Muscle of leg (tissue), 11 donors: ENCODE measurements around the gene HNRNPLL. TPM values are rescaled to one million over a fixed set of nuclear protein-coding genes. Genes with fewer than 3 reads are reported as not detected.
"Not testable (repeated sequence)": the region's sequence is repeated elsewhere in the genome, so short reads cannot be mapped to it uniquely, and the experiment has no call there.

Experiments used
- DNase-seq: peaks from one replicate; pipeline ENCODE4 v3.0.0; 2013
- H3K27ac ChIP-seq: one replicate; pipeline ENCODE4 v1.5.1; 2013; ENCODE audit warnings: mild to moderate bottlenecking, low read length, control low read depth
- H3K27me3 ChIP-seq: one replicate; pipeline ENCODE4 v1.6.1; 2013; ENCODE audit warnings: low read length; ENCODE audit not compliant: control insufficient read depth, insufficient read depth
- H3K36me3 ChIP-seq: one replicate; pipeline ENCODE4 v1.6.1; 2013; ENCODE audit warnings: low read length; ENCODE audit not compliant: control insufficient read depth, insufficient read depth
- H3K4me1 ChIP-seq: one replicate; pipeline ENCODE4 v1.6.1; 2013; ENCODE audit warnings: low read length; ENCODE audit not compliant: control insufficient read depth, insufficient read depth
- H3K4me3 ChIP-seq: one replicate; pipeline ENCODE4 v1.5.1; 2013; ENCODE audit warnings: low read length, control low read depth
- H3K9me3 ChIP-seq: replicated peaks from 2 replicates; pipeline ENCODE4 v1.6.1; 2013; ENCODE audit warnings: low read depth, low read length; ENCODE audit not compliant: control insufficient read depth
- WGBS: methylation state at CpG from one replicate; pipeline ENCODE4 v1.1.5; 2013; ENCODE audit warnings: missing lambda C conversion rate; ENCODE audit not compliant: insufficient coverage; 5-methylcytosine and 5-hydroxymethylcytosine counted together
- polyA plus RNA-seq, 8 donors: library from polyadenylated mRNA; unstranded; fragments of 120-200 nt; gene quantifications; one replicate each; pipeline versions ENCODE4 v1.2.1 to v1.2.3, GENCODE V29; 2013; ENCODE audit warnings: inconsistent platforms in 1 of 8, low replicate concordance in 1 of 8; ENCODE audit not compliant: insufficient read length in 8 of 8, insufficient read depth in 1 of 8
- total RNA-seq: library from RNA; stranded (reverse); fragments of 120-200 nt; gene quantifications from one replicate; pipeline ENCODE4 v1.2.4, GENCODE V29; 2013

The HNRNPLL gene
- total and polyA plus RNA-seq, 9 donors = 33.0 to 44.7 (median 36.5) TPM

- H3K36me3 ChIP-seq = no peaks in the 10 kb centered on the region
- no peak overlapping the region for H3K27ac ChIP-seq
- no peaks in the 10 kb centered on the region for H3K27me3 ChIP-seq
- no peaks in the 10 kb centered on the region for H3K4me1 ChIP-seq
- 90% methylated on average over 2 of the region's 3 CpGs for WGBS
- H3K4me3 ChIP-seq = no peak overlapping the region
- no peak for DNase-seq
- H3K9me3 ChIP-seq = peaks cover 2% of the 10 kb centered on the region
These were observed 56.1 kb downstream of the HNRNPLL start for GRCh38 chr2:38546585-38546984.

GRCh38 chr2:38546064-38546463 lies 56.7 kb downstream of the HNRNPLL start:
- Histone ChIP-seq H3K27ac (no peak overlapping the region), H3K4me3 (no peak overlapping the region), H3K27me3 (no peaks in the 10 kb centered on the region), H3K9me3 (no peaks in the 10 kb centered on the region), H3K4me1 (no peaks in the 10 kb centered on the region), H3K36me3 (no peaks in the 10 kb centered on the region)
- no peak for DNase-seq

GRCh38 chr2:38542248-38542631 lies 60.5 kb downstream of the HNRNPLL start:
- WGBS = no CpG with 5 or more reads among the region's 4 CpGs
- not testable (repeated sequence) for H3K4me1 ChIP-seq, DNase-seq, H3K9me3 ChIP-seq, H3K27ac ChIP-seq, H3K27me3 ChIP-seq, H3K4me3 ChIP-seq, H3K36me3 ChIP-seq

GRCh38 chr2:38540580-38541286 lies 62.0 kb downstream of the HNRNPLL start:
- WGBS = 78% methylated on average over 5 of the region's 5 CpGs
- H3K4me3 ChIP-seq = no peak overlapping the region
- no peak for DNase-seq
- H3K9me3 ChIP-seq = no peaks in the 10 kb centered on the region
- peaks cover 6% of the 10 kb centered on the region for H3K4me1 ChIP-seq
- H3K27ac ChIP-seq = no peak overlapping the region
- no peaks in the 10 kb centered on the region for H3K36me3 ChIP-seq
- H3K27me3 ChIP-seq = no peaks in the 10 kb centered on the region

GRCh38 chr2:38539086-38539485 lies 63.6 kb downstream of the HNRNPLL start:
- no peak overlapping the region for H3K27ac ChIP-seq
- 83% methylated on average over 3 of the region's 5 CpGs for WGBS
- no peaks in the 10 kb centered on the region for H3K36me3 ChIP-seq
- H3K4me3 ChIP-seq = no peak overlapping the region
- H3K27me3 ChIP-seq = peaks cover 5% of the 10 kb centered on the region
- DNase-seq = no peak
- no peaks in the 10 kb centered on the region for H3K9me3 ChIP-seq
- peaks cover 12% of the 10 kb centered on the region for H3K4me1 ChIP-seq

GRCh38 chr2:38537937-38538525 lies 64.7 kb downstream of the HNRNPLL start:
- Histone ChIP-seq H3K36me3 (no peaks in the 10 kb centered on the region), H3K9me3 (no peaks in the 10 kb centered on the region), H3K27ac (no peak overlapping the region), H3K27me3 (peaks cover 5% of the 10 kb centered on the region), H3K4me1 (peaks cover 12% of the 10 kb centered on the region), H3K4me3 (no peak overlapping the region)
- WGBS = 0% methylated on average over 1 of the region's 3 CpGs
- DNase-seq = no peak

GRCh38 chr2:38537296-38537695 lies 65.4 kb downstream of the HNRNPLL start:
- not testable (repeated sequence) for DNase-seq, H3K9me3 ChIP-seq, H3K27ac ChIP-seq, H3K36me3 ChIP-seq, H3K27me3 ChIP-seq, H3K4me3 ChIP-seq
- 92% methylated on average over 5 of the region's 13 CpGs for WGBS
- H3K4me1 ChIP-seq = peaks cover 12% of the 10 kb centered on the region

- DNase-seq = peak; percentile 83
- no peak overlapping the region for H3K27ac ChIP-seq
- WGBS = under 1% methylated on average over 45 of the region's 53 CpGs
- H3K9me3 ChIP-seq = no peaks in the 10 kb centered on the region
- H3K4me3 ChIP-seq = peak overlapping the region; percentile 59
- H3K36me3 ChIP-seq = no peaks in the 10 kb centered on the region
- H3K27me3 ChIP-seq = peaks cover 5% of the 10 kb centered on the region
- H3K4me1 ChIP-seq = peaks cover 12% of the 10 kb centered on the region
These were observed 66.8 kb downstream of the HNRNPLL start for GRCh38 chr2:38535744-38536506.

GRCh38 chr2:38535404-38535743 lies 67.4 kb downstream of the HNRNPLL start:
- DNase-seq = no peak
- H3K9me3 ChIP-seq = no peaks in the 10 kb centered on the region
- 75% methylated on average over 9 of the region's 11 CpGs for WGBS
- H3K36me3 ChIP-seq = no peaks in the 10 kb centered on the region
- H3K4me3 ChIP-seq = no peak overlapping the region
- peaks cover 5% of the 10 kb centered on the region for H3K27me3 ChIP-seq
- peaks cover 12% of the 10 kb centered on the region for H3K4me1 ChIP-seq
- H3K27ac ChIP-seq = no peak overlapping the region

- H3K27ac ChIP-seq = no peak overlapping the region
- H3K4me1 ChIP-seq = peaks cover 12% of the 10 kb centered on the region
- no peaks in the 10 kb centered on the region for H3K36me3 ChIP-seq
- peaks cover 5% of the 10 kb centered on the region for H3K27me3 ChIP-seq
- no peaks in the 10 kb centered on the region for H3K9me3 ChIP-seq
- DNase-seq = peak; percentile 46
- 74% methylated on average over 9 of the region's 16 CpGs for WGBS
- H3K4me3 ChIP-seq = no peak overlapping the region
These were observed 67.9 kb downstream of the HNRNPLL start for GRCh38 chr2:38534746-38535403.
